Measurements from ENCODE around the gene KMT5B.

- TF ChIP-seq CTCF (IDR thresholded peaks at IDR 0.05; ENCODE audit: low read depth, low read length, poor library complexity, severe bottlenecking) (no peak), EZH2phosphoT487 (IDR thresholded peaks at IDR 0.05; ENCODE audit: borderline replicate concordance, low read length) (no peak)
Observed at GRCh38 chr11:68118706-68119448, 94.2 kb downstream of the KMT5B start.

Data from DOHH2 (cell line).